Prostate gland (tissue), 2 donors: ENCODE measurements around the gene CELA3A. TPM values are rescaled to one million over a fixed set of nuclear protein-coding genes. Genes with fewer than 3 reads are reported as not detected.
"Not testable (repeated sequence)": the region's sequence is repeated elsewhere in the genome, so short reads cannot be mapped to it uniquely, and the experiment has no call there.

ENCODE experiments used
- DNase-seq: peaks from one replicate; pipeline ENCODE4 v3.0.0-alpha.2; 2019; ENCODE audit warnings: low spot score
- H3K27ac ChIP-seq, 2 donors: fragments of 200-600 bp; sonication (generic); 2 replicates each; pipeline ENCODE4 v1.5.1; 2017 to 2019
- H3K27me3 ChIP-seq: fragments of 200-600 bp; sonication (generic); replicated peaks from 2 replicates; pipeline ENCODE4 v1.5.1; 2019; ENCODE audit not compliant: insufficient read depth
- H3K36me3 ChIP-seq, 2 donors: fragments of 200-600 bp; sonication (generic); 1 replicate in 1 of 2; 2 replicates in 1 of 2; pipeline versions ENCODE4 v1.5.1 to v1.8.1; 2017 to 2019
- H3K4me1 ChIP-seq: fragments of 200-600 bp; sonication (generic); replicated peaks from 2 replicates; pipeline ENCODE4 v1.5.1; 2019
- H3K4me3 ChIP-seq, 2 donors: fragments of 200-600 bp; sonication (generic); 2 replicates each; pipeline ENCODE4 v1.5.1; 2017 to 2019
- H3K9me3 ChIP-seq: fragments of 200-600 bp; sonication (generic); 2 replicates; pipeline ENCODE4 v1.5.1; 2017
- POLR2AphosphoS5 ChIP-seq: sonication (generic); formaldehyde crosslinking; IDR thresholded peaks from one replicate; pipeline ENCODE4 v1.6.1; 2017; ENCODE audit warnings: antibody characterized with exemption
- WGBS: methylation state at CpG from one replicate; pipeline ENCODE4 v1.1.5; 2018; 5-methylcytosine and 5-hydroxymethylcytosine counted together
- intact Hi-C: fragments of 100-400 bp; cut with DNase I; formaldehyde crosslinking; loops from one replicate; pipeline ENCODE4 v1.14.2; 2022
- total RNA-seq, 2 donors: library from RNA; depleted of rRNA; stranded (reverse); fragments of >200 nt; gene quantifications; one replicate each; pipeline ENCODE4 v1.1.0, GENCODE V29; 2016

The CELA3A gene
- total RNA-seq, 2 donors from 2014 or later: not detected

- 63% methylated on average over 4 of the region's 4 CpGs for WGBS
- H3K4me1 ChIP-seq, H3K27me3 ChIP-seq, H3K4me3 ChIP-seq, intact Hi-C loops, H3K36me3 ChIP-seq, H3K27ac ChIP-seq, H3K9me3 ChIP-seq, DNase-seq: not testable (repeated sequence)
These were observed 30.9 kb upstream of the CELA3A start for GRCh38 chr1:21970523-21970922.

DNA sequence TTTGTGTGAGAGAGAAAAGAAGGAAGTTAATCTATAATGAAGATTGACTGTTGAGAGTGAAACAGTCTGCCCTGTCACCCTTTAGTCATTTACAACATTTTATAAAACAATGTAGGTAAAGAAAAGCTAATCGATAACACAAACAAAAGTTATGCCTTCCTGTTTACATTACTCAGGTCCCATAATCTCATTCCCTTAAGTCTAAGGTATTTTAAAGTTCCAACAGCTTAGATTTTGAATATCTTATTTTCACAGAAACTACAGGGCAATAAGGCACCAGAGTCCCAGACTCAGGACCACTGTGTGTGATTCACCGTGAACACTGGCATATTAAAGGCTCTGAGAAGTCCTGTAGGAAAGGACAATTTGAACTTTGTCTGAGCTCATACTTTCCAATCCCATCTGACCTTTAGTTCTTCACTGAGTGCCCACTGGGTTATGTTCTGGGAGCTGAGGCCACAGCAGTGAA is 28.4 kb upstream of the CELA3A start:
- H3K4me3 ChIP-seq, H3K4me1 ChIP-seq, H3K27me3 ChIP-seq, H3K27ac ChIP-seq, intact Hi-C loops, H3K36me3 ChIP-seq, H3K9me3 ChIP-seq, DNase-seq: not testable (repeated sequence)
- 36% methylated on average over 2 of the region's 2 CpGs for WGBS

DNA sequence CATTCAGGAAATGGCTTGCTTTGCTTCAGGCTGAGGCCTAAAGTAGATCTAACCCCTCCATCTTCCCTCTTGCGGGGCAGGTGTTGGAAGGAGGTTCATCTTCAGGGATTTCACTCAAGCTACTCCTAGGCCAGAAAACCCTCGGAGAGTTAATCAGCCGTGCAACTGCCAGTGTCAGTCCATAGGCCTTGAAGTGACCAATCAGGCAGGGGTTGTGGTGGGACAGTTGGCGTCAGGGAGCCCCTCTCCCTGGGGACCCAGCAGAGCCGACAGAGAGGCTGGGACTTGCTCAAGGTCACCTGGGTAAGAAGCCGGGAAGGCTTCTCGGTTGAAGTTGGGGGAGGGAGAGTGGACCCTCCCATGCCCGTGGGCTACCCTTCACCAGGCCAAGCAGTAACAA is 27.5 kb upstream of the CELA3A start:
- H3K27me3 ChIP-seq, H3K9me3 ChIP-seq, H3K4me3 ChIP-seq, intact Hi-C loops, H3K36me3 ChIP-seq, H3K4me1 ChIP-seq, DNase-seq, H3K27ac ChIP-seq: not testable (repeated sequence)
- WGBS: 92% methylated on average over 6 of the region's 8 CpGs

GRCh38 chr1:21974699-21975098 is 26.8 kb upstream of the CELA3A start:
- H3K4me1 ChIP-seq, H3K9me3 ChIP-seq, H3K27ac ChIP-seq, H3K36me3 ChIP-seq, intact Hi-C loops, H3K27me3 ChIP-seq, H3K4me3 ChIP-seq: not testable (repeated sequence)
- 31% methylated on average over 6 of the region's 6 CpGs for WGBS
- peak; percentile 69 for DNase-seq
- peak; percentile 58 for TF ChIP-seq POLR2AphosphoS5

DNA sequence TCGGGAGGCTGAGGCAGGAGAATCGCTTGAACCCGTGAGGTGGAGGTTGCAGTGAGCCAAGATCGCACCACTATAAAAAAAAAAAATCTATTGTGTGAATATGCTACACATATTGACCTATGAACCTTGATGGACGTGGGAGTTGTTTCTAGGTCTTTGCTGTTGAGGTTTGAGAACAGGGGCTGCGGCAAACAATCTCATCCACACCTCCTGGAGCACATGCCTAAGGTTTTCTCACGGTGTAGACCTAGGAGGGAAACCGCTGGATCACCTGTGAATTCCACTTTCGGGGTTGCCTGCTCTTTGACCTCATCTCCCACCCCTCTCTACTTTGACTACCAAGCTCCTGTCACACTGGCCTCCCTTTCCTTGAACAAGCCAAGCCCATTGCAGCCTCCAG is 26.2 kb upstream of the CELA3A start:
- DNase-seq, intact Hi-C loops, H3K27me3 ChIP-seq, H3K4me1 ChIP-seq, H3K36me3 ChIP-seq, H3K9me3 ChIP-seq, H3K4me3 ChIP-seq, H3K27ac ChIP-seq: not testable (repeated sequence)
- WGBS: 90% methylated on average over 9 of the region's 9 CpGs

DNA sequence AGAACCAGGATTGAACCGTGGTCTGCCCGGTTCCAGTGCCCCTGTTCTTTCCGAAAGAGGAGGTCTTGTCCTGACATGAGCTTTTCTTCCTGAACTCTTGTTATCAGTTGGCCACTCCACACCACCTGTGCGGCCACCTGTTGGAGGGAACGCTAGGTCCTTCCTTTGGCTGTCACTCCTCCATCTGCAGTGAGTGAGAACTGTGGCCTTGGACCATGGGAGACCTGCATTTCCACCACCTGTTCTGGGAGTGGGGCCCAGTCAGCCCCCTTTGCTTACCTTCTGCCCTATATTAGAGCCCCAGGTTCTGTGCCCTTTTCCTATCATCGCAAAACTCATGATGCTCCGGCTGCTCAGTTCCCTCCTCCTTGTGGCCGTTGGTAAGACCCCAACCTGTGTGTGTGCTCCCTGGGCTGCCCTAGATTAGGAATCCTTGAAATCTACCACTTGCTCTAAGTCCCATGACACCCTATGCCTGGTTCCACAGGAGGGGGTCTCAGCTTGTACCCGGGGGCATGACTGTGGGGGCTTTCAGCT is 24.7 kb upstream of the CELA3A start, which contains the start of gene CELA3B:
Gene CELA3B, plus strand, starts transcription at position 320 of the 537 bp plus-strand sequence. Its CDS starts 18 bp downstream, at position 338.
- H3K4me3 ChIP-seq, intact Hi-C loops, H3K27me3 ChIP-seq, H3K27ac ChIP-seq, H3K4me1 ChIP-seq, H3K9me3 ChIP-seq, H3K36me3 ChIP-seq, DNase-seq: not testable (repeated sequence)
- WGBS: 91% methylated on average over 9 of the region's 9 CpGs

- H3K27me3 ChIP-seq, intact Hi-C loops, DNase-seq, H3K4me1 ChIP-seq, H3K36me3 ChIP-seq, H3K27ac ChIP-seq, H3K4me3 ChIP-seq, H3K9me3 ChIP-seq: not testable (repeated sequence)
- WGBS: 91% methylated on average over 11 of the region's 11 CpGs
These were observed 23.2 kb upstream of the CELA3A start for GRCh38 chr1:21978209-21978608.

DNA sequence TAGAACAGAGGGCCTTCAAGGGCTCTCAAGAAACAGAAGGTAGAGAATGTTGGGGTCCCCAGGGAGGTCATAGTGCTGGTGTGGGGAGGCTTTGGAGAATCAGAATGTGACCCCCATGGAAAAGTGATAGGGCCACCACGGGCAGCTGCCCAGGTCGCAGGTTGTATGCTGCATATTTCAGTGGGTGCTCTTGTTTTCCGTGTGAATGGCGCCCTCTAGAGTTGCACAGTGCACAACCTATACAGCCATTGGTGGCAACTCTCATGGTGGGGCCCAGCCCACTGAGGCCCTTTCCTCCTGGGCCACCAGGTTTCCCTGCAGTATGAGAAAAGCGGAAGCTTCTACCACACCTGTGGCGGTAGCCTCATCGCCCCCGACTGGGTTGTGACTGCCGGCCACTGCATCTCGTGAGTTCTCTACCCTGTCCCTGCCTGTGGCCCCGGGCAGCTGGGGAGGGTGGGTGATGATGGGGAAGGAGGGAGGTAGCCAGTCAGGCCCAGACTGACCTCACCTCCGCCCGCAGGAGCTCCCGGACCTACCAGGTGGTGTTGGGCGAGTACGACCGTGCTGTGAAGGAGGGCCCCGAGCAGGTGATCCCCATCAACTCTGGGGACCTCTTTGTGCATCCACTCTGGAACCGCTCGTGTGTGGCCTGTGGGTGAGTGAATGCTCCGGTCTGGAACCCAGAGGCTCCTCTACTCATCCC is 20.8 kb upstream of the CELA3A start:
- H3K27ac ChIP-seq, intact Hi-C loops, DNase-seq, H3K27me3 ChIP-seq, H3K4me1 ChIP-seq, H3K9me3 ChIP-seq, H3K36me3 ChIP-seq, H3K4me3 ChIP-seq: not testable (repeated sequence)
- 82% methylated on average over 14 of the region's 21 CpGs for WGBS

GRCh38 chr1:21981253-21981652 is 20.2 kb upstream of the CELA3A start:
- intact Hi-C loops, H3K9me3 ChIP-seq, H3K4me1 ChIP-seq, H3K4me3 ChIP-seq, DNase-seq, H3K27me3 ChIP-seq, H3K27ac ChIP-seq, H3K36me3 ChIP-seq: not testable (repeated sequence)
- WGBS: 58% methylated on average over 2 of the region's 4 CpGs

DNA sequence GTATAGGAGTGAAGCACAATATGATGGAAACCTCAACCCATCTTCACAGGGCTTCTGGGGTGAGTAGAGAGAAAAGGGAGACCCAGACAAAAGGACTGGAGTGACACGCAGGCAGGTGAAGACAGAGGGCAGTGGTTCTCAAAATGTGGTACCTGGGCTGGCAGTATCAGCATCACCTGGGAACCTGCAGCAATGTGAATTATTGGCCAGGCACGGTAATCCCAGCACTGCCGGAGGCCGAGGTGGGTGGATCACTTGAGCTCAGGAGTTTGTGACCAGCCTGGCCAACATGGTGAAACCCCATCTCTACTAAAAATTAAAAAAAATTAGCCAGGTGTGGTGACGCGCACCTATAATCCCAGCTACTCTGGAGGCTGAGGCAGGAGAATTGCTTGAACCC is 19.3 kb upstream of the CELA3A start:
- H3K27ac ChIP-seq, H3K27me3 ChIP-seq, DNase-seq, intact Hi-C loops, H3K36me3 ChIP-seq, H3K9me3 ChIP-seq, H3K4me1 ChIP-seq, H3K4me3 ChIP-seq: not testable (repeated sequence)
- WGBS: 69% methylated on average over 6 of the region's 6 CpGs

DNA sequence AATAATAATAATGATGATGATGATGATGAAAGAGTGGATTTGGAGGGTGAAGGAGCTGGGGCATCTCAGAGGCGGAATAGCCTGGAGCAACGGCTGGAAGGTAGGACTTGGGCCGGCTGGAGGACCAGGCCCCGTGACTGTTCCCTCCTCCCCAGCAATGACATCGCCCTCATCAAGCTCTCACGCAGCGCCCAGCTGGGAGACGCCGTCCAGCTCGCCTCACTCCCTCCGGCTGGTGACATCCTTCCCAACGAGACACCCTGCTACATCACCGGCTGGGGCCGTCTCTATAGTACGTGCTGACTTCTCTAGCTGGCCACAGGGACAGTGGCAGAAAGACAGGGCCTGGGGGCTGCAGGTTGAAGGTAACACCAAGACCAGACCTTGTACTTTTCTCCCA is 17.9 kb upstream of the CELA3A start:
- H3K36me3 ChIP-seq, H3K27me3 ChIP-seq, intact Hi-C loops, H3K9me3 ChIP-seq, DNase-seq, H3K27ac ChIP-seq, H3K4me3 ChIP-seq, H3K4me1 ChIP-seq: not testable (repeated sequence)
- 55% methylated on average over 4 of the region's 15 CpGs for WGBS

DNA sequence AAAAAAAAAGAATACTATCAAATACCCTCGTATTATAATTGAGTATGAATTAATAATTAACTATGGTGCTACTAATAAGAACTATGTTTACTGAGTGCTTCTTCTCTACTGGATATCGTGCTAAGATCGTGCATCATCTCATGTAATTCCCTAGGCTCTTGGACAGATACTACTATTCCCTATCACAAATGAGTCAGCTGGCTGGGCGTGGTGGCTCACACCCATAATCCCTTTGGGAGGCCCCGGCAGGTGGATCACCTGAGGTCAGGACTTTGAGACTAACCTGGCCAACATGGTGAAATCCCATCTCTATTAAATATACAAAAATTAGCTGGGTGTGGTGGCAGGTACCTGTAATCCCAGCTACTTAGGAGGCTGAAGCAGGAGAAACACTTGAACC is 15.6 kb upstream of the CELA3A start:
- H3K4me3 ChIP-seq, H3K27me3 ChIP-seq, DNase-seq, H3K4me1 ChIP-seq, H3K27ac ChIP-seq, intact Hi-C loops, H3K9me3 ChIP-seq, H3K36me3 ChIP-seq: not testable (repeated sequence)
- 0% methylated on average over 1 of the region's 5 CpGs for WGBS

DNA sequence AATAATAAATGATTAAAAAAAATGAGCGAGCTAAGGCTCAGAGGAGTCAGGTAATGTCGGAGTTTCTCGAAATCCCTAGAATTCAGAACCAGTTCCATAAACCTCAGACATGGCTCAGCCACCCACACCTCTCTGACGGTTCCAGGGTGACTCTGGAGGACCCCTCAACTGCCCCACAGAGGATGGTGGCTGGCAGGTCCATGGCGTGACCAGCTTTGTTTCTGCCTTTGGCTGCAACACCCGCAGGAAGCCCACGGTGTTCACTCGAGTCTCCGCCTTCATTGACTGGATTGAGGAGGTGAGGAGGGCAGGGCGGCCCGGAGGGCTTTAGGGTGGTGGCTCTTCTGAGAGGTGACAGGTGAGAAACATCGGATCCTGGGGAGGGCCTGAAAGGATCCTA is 15.1 kb upstream of the CELA3A start:
- H3K4me1 ChIP-seq, DNase-seq, H3K27ac ChIP-seq, intact Hi-C loops, H3K36me3 ChIP-seq, H3K9me3 ChIP-seq, H3K27me3 ChIP-seq, H3K4me3 ChIP-seq: not testable (repeated sequence)
- 83% methylated on average over 9 of the region's 12 CpGs for WGBS
